ENCODE results near the gene PRAMEF8. TPM values are rescaled to one million over a fixed set of nuclear protein-coding genes. Genes with fewer than 3 reads are reported as not detected.

PRAMEF8 gene
- polyA plus RNA-seq, 3 donors, result not detected

Other genes starting within 250 kb of the PRAMEF8 start
- not detected for gene PRAMEF27, start 228.6 kb downstream of the PRAMEF8 start, polyA plus RNA-seq (ENCODE audit: insufficient read length in 3 of 3)
- gene HNRNPCL3, start 224.4 kb downstream of the PRAMEF8 start, polyA plus RNA-seq (ENCODE audit: insufficient read length in 3 of 3), result not detected
- not detected for gene PRAMEF25, start 214.4 kb downstream of the PRAMEF8 start, polyA plus RNA-seq (ENCODE audit: insufficient read length in 3 of 3)
- gene HNRNPCL2, start 168.3 kb downstream of the PRAMEF8 start, polyA plus RNA-seq (ENCODE audit: insufficient read length in 3 of 3), result under 1 TPM in 1 of 3 donors, not detected in 2; 0.11 TPM
- gene PRAMEF26, start 129.1 kb downstream of the PRAMEF8 start, polyA plus RNA-seq (ENCODE audit: insufficient read length in 3 of 3), result not detected
- gene HNRNPCL4, start 119.5 kb downstream of the PRAMEF8 start, polyA plus RNA-seq (ENCODE audit: insufficient read length in 3 of 3), result under 1 TPM in 2 of 3 donors, not detected in 1; 0.27 to 0.28 TPM
- not detected for gene PRAMEF9, start 113.3 kb downstream of the PRAMEF8 start, polyA plus RNA-seq (ENCODE audit: insufficient read length in 3 of 3)
- not detected for gene PRAMEF13, start 83.7 kb downstream of the PRAMEF8 start, polyA plus RNA-seq (ENCODE audit: insufficient read length in 3 of 3)
- not detected for gene PRAMEF18, start 59.0 kb downstream of the PRAMEF8 start, polyA plus RNA-seq (ENCODE audit: insufficient read length in 3 of 3)
- not detected for gene PRAMEF5, start 30.9 kb downstream of the PRAMEF8 start, polyA plus RNA-seq (ENCODE audit: insufficient read length in 3 of 3)
- gene PRAMEF33, start 18.4 kb upstream of the PRAMEF8 start, polyA plus RNA-seq (ENCODE audit: insufficient read length in 3 of 3), result not detected
- not detected for gene PRAMEF15, start 30.4 kb upstream of the PRAMEF8 start, polyA plus RNA-seq (ENCODE audit: insufficient read length in 3 of 3)
- not detected for gene PRAMEF14, start 62.0 kb upstream of the PRAMEF8 start, polyA plus RNA-seq (ENCODE audit: insufficient read length in 3 of 3)
- gene PRAMEF19, start 86.8 kb upstream of the PRAMEF8 start, polyA plus RNA-seq (ENCODE audit: insufficient read length in 3 of 3), result not detected
- gene PRAMEF17, start 104.5 kb upstream of the PRAMEF8 start, polyA plus RNA-seq (ENCODE audit: insufficient read length in 3 of 3), result not detected
- gene PRAMEF20, start 125.3 kb upstream of the PRAMEF8 start, polyA plus RNA-seq (ENCODE audit: insufficient read length in 3 of 3), result not detected
- under 1 TPM in 1 of 3 donors, not detected in 2; 0.16 TPM for gene LRRC38, start 228.9 kb upstream of the PRAMEF8 start, polyA plus RNA-seq (ENCODE audit: insufficient read length in 3 of 3)